Thyroid gland (tissue), 4 donors: ENCODE data around the gene SLC51A.

Experiments
- CTCF ChIP-seq, 6 experiments: fragments of 200-600 bp in 3 of 6; fragments of 450-650 bp in 3 of 6; sonication (generic) in 3 of 6; IDR thresholded peaks; one replicate each; pipeline ENCODE4 v1.5.1; 2016 to 2019; ENCODE audit warnings: antibody characterized with exemption in 6 of 6, mild to moderate bottlenecking in 2 of 6, inconsistent platforms in 1 of 6, moderate library complexity in 1 of 6
- POLR2A ChIP-seq, 2 donors: fragments of 450-650 bp; IDR thresholded peaks; one replicate each; pipeline ENCODE4 v1.6.1; 2017; ENCODE audit warnings: antibody characterized with exemption in 2 of 2, mild to moderate bottlenecking in 2 of 2, moderate library complexity in 1 of 2

DNA sequence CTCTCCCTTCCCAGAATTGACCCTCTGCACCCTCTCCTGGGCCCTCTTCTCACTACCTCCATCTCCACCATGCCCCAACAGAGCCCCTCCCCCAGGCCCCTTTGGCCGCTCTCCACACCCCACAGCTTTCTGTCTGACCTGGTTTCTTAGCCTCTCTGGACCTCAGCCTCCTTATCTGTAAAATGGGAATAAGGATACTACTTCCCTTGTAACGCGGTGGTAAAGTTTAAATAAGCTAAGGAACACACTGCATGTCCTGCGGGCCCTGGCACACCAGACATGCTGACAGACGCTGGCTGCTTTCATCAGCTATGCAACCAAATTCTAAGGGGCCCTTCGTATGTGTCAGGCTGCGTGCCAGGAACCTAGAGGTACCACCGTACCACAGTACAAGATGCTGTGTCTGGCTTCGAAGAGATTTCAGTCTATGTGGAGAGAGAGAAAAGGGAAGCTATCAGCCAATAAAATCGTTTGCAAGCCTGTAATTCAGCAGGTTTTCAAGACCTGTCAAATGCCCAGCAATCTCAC is 777 bp upstream of the SLC51A start:
- TF ChIP-seq CTCF (IDR thresholded peaks at IDR 0.05) (no peak), POLR2A (IDR thresholded peaks at IDR 0.05) (no peak)
